GM23248 (cell line): Measurements from ENCODE around the gene E2F1.

Source experiments
- EZH2 ChIP-seq: fragments of 200-600 bp; sonication (generic); IDR thresholded peaks from 2 replicates; pipeline ENCODE4 v1.6.1; 2018; ENCODE audit warnings: antibody characterized with exemption, mild to moderate bottlenecking; ENCODE audit not compliant: insufficient read depth, poor library complexity, severe bottlenecking
- EZH2phosphoT487 ChIP-seq: fragments of 200-600 bp; sonication (generic); IDR thresholded peaks from 2 replicates; pipeline ENCODE4 v1.6.1; 2018; ENCODE audit warnings: antibody characterized with exemption, moderate library complexity, mild to moderate bottlenecking, low read depth; ENCODE audit not compliant: insufficient read depth

DNA sequence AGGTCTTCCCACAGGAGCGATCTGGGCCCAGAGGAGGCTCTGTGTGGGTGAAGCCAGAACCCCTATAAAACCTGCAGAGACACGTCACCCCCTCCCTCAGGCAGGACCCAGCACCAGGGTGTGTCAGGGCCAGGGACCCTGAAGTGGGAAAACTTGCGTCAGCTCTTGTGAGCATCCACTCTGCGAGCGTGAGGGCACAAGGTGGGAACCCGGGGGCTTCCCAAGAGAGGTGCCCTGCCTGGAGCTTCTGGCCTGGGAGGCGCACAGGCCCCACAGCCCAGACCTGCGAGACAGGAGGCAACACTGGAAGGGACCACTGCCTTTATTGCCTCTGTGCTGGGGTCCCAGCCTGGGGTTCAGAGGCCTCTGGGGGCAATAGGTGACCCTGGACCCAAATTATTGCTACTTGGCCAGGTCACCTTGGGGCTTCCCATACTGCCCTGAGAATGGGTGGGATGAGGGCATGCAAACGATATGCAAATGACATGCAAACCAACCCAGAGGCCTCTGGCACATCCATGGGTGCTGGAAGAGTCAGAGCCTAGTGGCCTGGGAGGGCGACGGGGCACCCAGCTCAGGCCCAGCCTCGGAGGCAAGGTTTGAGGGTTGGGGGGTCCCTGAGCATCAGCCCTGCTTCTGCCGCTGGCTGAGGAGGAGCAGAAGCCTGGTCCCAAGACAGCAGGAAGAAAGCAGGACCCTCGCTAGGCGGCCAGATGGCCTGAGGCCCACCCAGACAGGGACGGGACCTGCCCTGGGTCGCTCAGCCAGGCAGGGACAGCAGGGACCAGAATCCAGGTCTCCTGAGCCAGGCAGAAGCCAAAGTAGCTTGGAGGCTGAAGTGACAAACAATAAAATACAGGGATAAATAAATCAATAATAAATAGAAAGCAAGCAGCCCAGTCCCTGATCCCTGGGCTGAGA lies 29.1 kb downstream of the E2F1 start:
- no peak for TF ChIP-seq EZH2phosphoT487
- TF ChIP-seq EZH2 = no peak
